HepG2 (cell line): ENCODE measurements around the gene NME2. TPM values are rescaled to one million over a fixed set of nuclear protein-coding genes. Genes with fewer than 3 reads are reported as not detected.

Experiments
- ARHGAP35 ChIP-seq: sonication (generic); formaldehyde crosslinking; IDR thresholded peaks from 2 replicates; pipeline ENCODE4 v1.9.0; 2022; ENCODE audit warnings: mild to moderate bottlenecking, inconsistent platforms, moderate library complexity, missing genetic modification reagents, borderline replicate concordance
- GATA4 ChIP-seq: sonication (generic); IDR thresholded peaks from 2 replicates; pipeline ENCODE4 v1.6.1; 2016; ENCODE audit warnings: antibody characterized with exemption, low read depth, borderline replicate concordance
- GLMP ChIP-seq: sonication (generic); formaldehyde crosslinking; IDR thresholded peaks from 2 replicates; pipeline ENCODE4 v1.9.0; 2021; ENCODE audit warnings: missing genetic modification reagents, mild to moderate bottlenecking, borderline replicate concordance
- HCFC1 ChIP-seq: fragments of 150-350 bp; IDR thresholded peaks from 2 replicates; pipeline ENCODE4 v1.6.1; 2014; ENCODE audit warnings: low read depth, low read length
- MAZ ChIP-seq, 2 experiments: sonication (generic) in 1 of 2; formaldehyde crosslinking in 1 of 2; IDR thresholded peaks; 2 replicates each; pipeline versions ENCODE4 v1.5.0 to v1.6.1; 2012 to 2020; ENCODE audit warnings: low read depth in 2 of 2, mild to moderate bottlenecking in 2 of 2, borderline replicate concordance in 1 of 2, improper control_type of control experiment in 1 of 2, low read length in 1 of 2, missing genetic modification reagents in 1 of 2, moderate library complexity in 1 of 2
- MBD4 ChIP-seq: IDR thresholded peaks from 2 replicates; pipeline ENCODE4 v1.6.1; 2012; ENCODE audit warnings: low read length, inconsistent platforms, borderline replicate concordance
- MEIS2 ChIP-seq: sonication (generic); formaldehyde crosslinking; IDR thresholded peaks from 2 replicates; pipeline ENCODE4 v1.9.0; 2021; ENCODE audit warnings: mild to moderate bottlenecking, missing genetic modification reagents
- PHF20 ChIP-seq: sonication (generic); formaldehyde crosslinking; IDR thresholded peaks from 2 replicates; pipeline ENCODE4 v1.5.0; 2020; ENCODE audit warnings: mild to moderate bottlenecking, missing genetic modification reagents
- RARG ChIP-seq: sonication (generic); formaldehyde crosslinking; IDR thresholded peaks from 2 replicates; pipeline ENCODE4 v1.4.0; 2020; ENCODE audit warnings: low read depth, mild to moderate bottlenecking, missing genetic modification reagents
- SNAPC2 ChIP-seq: sonication (generic); formaldehyde crosslinking; IDR thresholded peaks from 2 replicates; pipeline ENCODE4 v1.8.1; 2022; ENCODE audit warnings: mild to moderate bottlenecking, missing genetic modification reagents
- TSC22D2 ChIP-seq: sonication (generic); formaldehyde crosslinking; IDR thresholded peaks from 2 replicates; pipeline ENCODE4 v1.5.1; 2020; ENCODE audit warnings: missing genetic modification reagents, mild to moderate bottlenecking, borderline replicate concordance
- ZBTB4 ChIP-seq: sonication (generic); formaldehyde crosslinking; IDR thresholded peaks from 2 replicates; pipeline ENCODE4 v1.4.0; 2020; ENCODE audit warnings: missing genetic modification reagents, mild to moderate bottlenecking, borderline replicate concordance
- ZBTB43 ChIP-seq: sonication (generic); formaldehyde crosslinking; conservative IDR thresholded peaks from 2 replicates; pipeline ENCODE4 v1.4.0; 2020; ENCODE audit warnings: missing genetic modification reagents
- ZNF160 ChIP-seq: sonication (generic); formaldehyde crosslinking; IDR thresholded peaks from 2 replicates; pipeline ENCODE4 v1.8.0; 2022; ENCODE audit warnings: mild to moderate bottlenecking, inconsistent platforms, missing genetic modification reagents
- ZNF296 ChIP-seq: sonication (generic); formaldehyde crosslinking; conservative IDR thresholded peaks from 2 replicates; pipeline ENCODE4 v1.5.0; 2020; ENCODE audit warnings: mild to moderate bottlenecking, missing genetic modification reagents
- ZNF354B ChIP-seq: sonication (generic); formaldehyde crosslinking; IDR thresholded peaks from 2 replicates; pipeline ENCODE4 v1.8.0; 2022; ENCODE audit warnings: mild to moderate bottlenecking, missing genetic modification reagents
- ZNF556 ChIP-seq: sonication (generic); formaldehyde crosslinking; IDR thresholded peaks from 2 replicates; pipeline ENCODE4 v1.4.0; 2020; ENCODE audit warnings: mild to moderate bottlenecking, missing genetic modification reagents, borderline replicate concordance
- ZNF747 ChIP-seq: sonication (generic); formaldehyde crosslinking; IDR thresholded peaks from 2 replicates; pipeline ENCODE4 v1.8.1; 2023; ENCODE audit warnings: missing genetic modification reagents, mild to moderate bottlenecking, borderline replicate concordance
- ZSCAN5A ChIP-seq: sonication (generic); formaldehyde crosslinking; IDR thresholded peaks from 2 replicates; pipeline ENCODE4 v1.8.0; 2022; ENCODE audit warnings: mild to moderate bottlenecking, missing genetic modification reagents, borderline replicate concordance
- polyA plus RNA-seq, 8 experiments: library from polyadenylated mRNA; depleted of rRNA in 3 of 8; stranded (reverse) in 7 of 8; unstranded in 1 of 8; fragments of >200 nt; fragmentation: Illumina TruSeq in 4 of 8; extraction: Trizol in 4 of 8; gene quantifications; 2 replicates each; pipeline versions ENCODE4 v1.2.1 to v1.2.3, GENCODE V29; 2011 to 2016; ENCODE audit warnings: low read depth in 4 of 8, missing spikeins in 1 of 8, mixed read lengths in 1 of 8; ENCODE audit not compliant: insufficient read depth in 1 of 8
- total RNA-seq, 5 experiments: library from RNA; depleted of rRNA; stranded (reverse); fragments of >200 nt; fragmentation: Illumina TruSeq; extraction: Trizol; gene quantifications; 2 replicates each; pipeline ENCODE4 v1.2.3, GENCODE V29; 2016; ENCODE audit warnings: low read depth in 1 of 5

NME2 gene
- total and polyA plus RNA-seq, 2 of the 13 experiments (the other 11 are each of a cell fraction or from before 2014, with no cell fraction given), result 790 to 1,213 TPM

- TF ChIP-seq HCFC1, result peak; percentile 91
- peak; percentile 99 for TF ChIP-seq PHF20 (CRISPR knock-in tag)
- TF ChIP-seq ZBTB4, result peak; percentile 98; the same call in 1 of the 2 replicates
- peak; percentile 91 for TF ChIP-seq ARHGAP35
- TF ChIP-seq ZBTB43 (CRISPR knock-in tag), result peak; percentile 84
- TF ChIP-seq ZNF747 (CRISPR knock-in tag), result peak; percentile 98; the same call in 1 of the 2 replicates
- peak; percentile 97 for TF ChIP-seq MEIS2 (CRISPR knock-in tag)
- TF ChIP-seq ZNF556 (CRISPR knock-in tag), result peak; percentile 100
- TF ChIP-seq ZSCAN5A (CRISPR knock-in tag), result peak; percentile 86; the same call in 1 of the 2 replicates
- peak; percentile 32; the same call in 1 of the 2 replicates for TF ChIP-seq SNAPC2 (CRISPR knock-in tag)
- TF ChIP-seq ZNF160 (CRISPR knock-in tag), result peak; percentile 97
- TF ChIP-seq GLMP (CRISPR knock-in tag), result no peak; the same call in 1 of the 2 replicates
- TF ChIP-seq MAZ (IDR thresholded peaks at IDR 0.05; ENCODE audit: borderline replicate concordance, low read depth, low read length), result peak; percentile 90; the same call in 1 of the 2 replicates
- peak; percentile 81 for TF ChIP-seq MAZ (CRISPR knock-in tag; IDR thresholded peaks at IDR 0.05; ENCODE audit: low read depth)
- peak; percentile 97 for TF ChIP-seq TSC22D2 (CRISPR knock-in tag)
- 0 out of 2 replicates have a peak, but pooled peaks have one; percentile 45 for TF ChIP-seq GATA4
- peak; percentile 92; the same call in 1 of the 2 replicates for TF ChIP-seq ZNF296 (CRISPR knock-in tag)
- peak; percentile 97; the same call in 1 of the 2 replicates for TF ChIP-seq RARG (CRISPR knock-in tag)
- TF ChIP-seq MBD4, result peak; percentile 34; the same call in 1 of the 2 replicates
- TF ChIP-seq ZNF354B (CRISPR knock-in tag), result peak; percentile 74; the same call in 1 of the 2 replicates
These were observed 12.8 kb upstream of the NME2 start, which contains the start of gene NME1 (continued) for GRCh38 chr17:51153210-51154072.
